Neutrophil (primary cell): ENCODE results near the gene DYNC2LI1.

Experiments used
- H3K27ac ChIP-seq: fragments of 200-600 bp; sonication (generic); 2 replicates; pipeline ENCODE4 v1.5.1; 2016; ENCODE audit warnings: mild to moderate bottlenecking, moderate library complexity
- H3K27me3 ChIP-seq: fragments of 200-600 bp; sonication (generic); 2 replicates; pipeline ENCODE4 v1.6.0; 2016; ENCODE audit warnings: mild to moderate bottlenecking
- H3K36me3 ChIP-seq: fragments of 200-600 bp; sonication (generic); 2 replicates; pipeline ENCODE4 v1.5.1; 2017
- H3K4me1 ChIP-seq, 2 experiments: fragments of 200-600 bp in 1 of 2; sonication (generic) in 1 of 2; 1 replicate in 1 of 2; 2 replicates in 1 of 2; pipeline versions ENCODE4 v1.5.1 to v1.6.1; 2013 to 2016; ENCODE audit warnings: low read depth in 1 of 2, low read length in 1 of 2, mild to moderate bottlenecking in 1 of 2, moderate library complexity in 1 of 2; ENCODE audit not compliant: control insufficient read depth in 1 of 2, insufficient read depth in 1 of 2
- H3K4me3 ChIP-seq, 2 experiments: fragments of 200-600 bp in 1 of 2; sonication (generic) in 1 of 2; 1 replicate in 1 of 2; 2 replicates in 1 of 2; pipeline ENCODE4 v1.5.1; 2013 to 2016; ENCODE audit warnings: low read depth in 1 of 2, low read length in 1 of 2, mild to moderate bottlenecking in 1 of 2, moderate library complexity in 1 of 2
- H3K9me3 ChIP-seq: fragments of 200-600 bp; sonication (generic); 2 replicates; pipeline ENCODE4 v1.5.1; 2016
- TF ChIP-seq, protein P1 (sequence below): fragments of 200-600 bp; sonication (generic); IDR thresholded peaks from 2 replicates; pipeline ENCODE4 v1.5.1; 2016; ENCODE audit warnings: antibody characterized with exemption

Gene DYNC2LI1

DNA sequence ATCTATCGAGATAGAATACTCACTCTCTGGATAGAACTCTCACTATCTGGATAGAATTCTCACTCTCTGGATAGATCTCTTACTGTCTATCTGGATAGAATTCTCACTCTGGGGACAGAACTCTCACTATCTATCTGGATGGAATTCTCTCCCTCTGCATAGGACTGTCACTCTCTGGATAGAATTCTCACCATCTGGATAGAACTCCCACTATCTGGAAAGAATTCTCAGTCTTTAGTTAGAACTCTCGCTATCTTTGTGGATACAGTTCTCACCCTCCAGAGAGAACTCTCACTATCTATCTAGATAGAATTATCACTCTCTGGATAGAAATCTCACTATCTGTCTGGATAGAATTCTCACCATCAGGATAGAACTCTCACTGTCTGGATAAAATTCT lies 81.5 kb downstream of the DYNC2LI1 start:
- H3K27ac ChIP-seq: no peak overlapping the region
- no peaks in the 10 kb centered on the region for H3K9me3 ChIP-seq
- no peaks in the 10 kb centered on the region for H3K36me3 ChIP-seq
- H3K4me3 ChIP-seq: no peak overlapping the region
- peaks cover 21% of the 10 kb centered on the region for H3K27me3 ChIP-seq
- H3K4me1 ChIP-seq: no peaks in the 10 kb centered on the region
- TF ChIP-seq, protein P1, sequence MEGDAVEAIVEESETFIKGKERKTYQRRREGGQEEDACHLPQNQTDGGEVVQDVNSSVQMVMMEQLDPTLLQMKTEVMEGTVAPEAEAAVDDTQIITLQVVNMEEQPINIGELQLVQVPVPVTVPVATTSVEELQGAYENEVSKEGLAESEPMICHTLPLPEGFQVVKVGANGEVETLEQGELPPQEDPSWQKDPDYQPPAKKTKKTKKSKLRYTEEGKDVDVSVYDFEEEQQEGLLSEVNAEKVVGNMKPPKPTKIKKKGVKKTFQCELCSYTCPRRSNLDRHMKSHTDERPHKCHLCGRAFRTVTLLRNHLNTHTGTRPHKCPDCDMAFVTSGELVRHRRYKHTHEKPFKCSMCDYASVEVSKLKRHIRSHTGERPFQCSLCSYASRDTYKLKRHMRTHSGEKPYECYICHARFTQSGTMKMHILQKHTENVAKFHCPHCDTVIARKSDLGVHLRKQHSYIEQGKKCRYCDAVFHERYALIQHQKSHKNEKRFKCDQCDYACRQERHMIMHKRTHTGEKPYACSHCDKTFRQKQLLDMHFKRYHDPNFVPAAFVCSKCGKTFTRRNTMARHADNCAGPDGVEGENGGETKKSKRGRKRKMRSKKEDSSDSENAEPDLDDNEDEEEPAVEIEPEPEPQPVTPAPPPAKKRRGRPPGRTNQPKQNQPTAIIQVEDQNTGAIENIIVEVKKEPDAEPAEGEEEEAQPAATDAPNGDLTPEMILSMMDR: no peak
